Esophagus squamous epithelium (tissue), 5 donors: ENCODE data around the gene TANGO6. TPM values are rescaled to one million over a fixed set of nuclear protein-coding genes. Genes with fewer than 3 reads are reported as not detected.

Source experiments
- DNase-seq: peaks from one replicate; lab custom pipeline; 2025; lab: John Stamatoyannopoulos, UW
- H3K27ac ChIP-seq, 4 donors: fragments of 200-600 bp; sonication (generic); one replicate each; pipeline ENCODE4 v1.5.1; 2016 to 2019; ENCODE audit warnings: mild to moderate bottlenecking in 1 of 4
- H3K27me3 ChIP-seq, 4 donors: fragments of 200-600 bp; sonication (generic); 1 replicate in 3 of 4; 2 replicates in 1 of 4; pipeline versions ENCODE4 v1.5.1 to v1.6.0; 2017 to 2021; ENCODE audit warnings: antibody characterized with exemption in 1 of 4
- H3K36me3 ChIP-seq, 3 donors: fragments of 200-600 bp; sonication (generic); one replicate each; pipeline ENCODE4 v1.5.1; 2016 to 2019
- H3K4me1 ChIP-seq, 3 donors: fragments of 200-600 bp; sonication (generic); one replicate each; pipeline ENCODE4 v1.5.1; 2017 to 2019
- H3K4me3 ChIP-seq, 4 donors: fragments of 200-600 bp; sonication (generic); 1 replicate in 3 of 4; 2 replicates in 1 of 4; pipeline ENCODE4 v1.5.1; 2016 to 2019; ENCODE audit warnings: mild to moderate bottlenecking in 2 of 4, moderate library complexity in 1 of 4
- H3K9me3 ChIP-seq, 3 donors: fragments of 200-600 bp; sonication (generic); one replicate each; pipeline ENCODE4 v1.5.1; 2016 to 2019
- CTCF ChIP-seq, 6 experiments: fragments of 450-650 bp in 4 of 6; fragments of 200-600 bp in 2 of 6; sonication (generic) in 2 of 6; IDR thresholded peaks; one replicate each; pipeline ENCODE4 v1.5.1; 2016 to 2019; ENCODE audit warnings: antibody characterized with exemption in 6 of 6, mild to moderate bottlenecking in 4 of 6, moderate library complexity in 4 of 6
- POLR2A ChIP-seq, 4 donors: fragments of 450-650 bp; IDR thresholded peaks; one replicate each; pipeline ENCODE4 v1.6.1; 2017; ENCODE audit warnings: antibody characterized with exemption in 4 of 4, mild to moderate bottlenecking in 4 of 4, moderate library complexity in 3 of 4
- WGBS, 2 donors: methylation state at CpG; one replicate each; pipeline ENCODE4 v1.1.5; 2018; 5-methylcytosine and 5-hydroxymethylcytosine counted together
- intact Hi-C: fragments of 100-400 bp; cut with DNase I; formaldehyde crosslinking; loops from one replicate; pipeline ENCODE4 v1.15.0; 2022
- total RNA-seq, 4 donors: library from RNA; depleted of rRNA; stranded (reverse); fragments of >200 nt; gene quantifications; one replicate each; pipeline ENCODE4 v1.1.0, GENCODE V29; 2016
- donor health status: DM: yes; HTN: yes; CAD: no.

The TANGO6 gene
- total RNA-seq, 4 donors from 2014 or later: 5.5 to 15.8 (median 10.1) TPM

GRCh38 chr16:68935008-68935407 lies 91.7 kb downstream of the TANGO6 start:
- peaks cover 0 to 32% (median 0%) of the 10 kb centered on the region in 3 donors for H3K36me3 ChIP-seq
- TF ChIP-seq CTCF (IDR thresholded peaks at IDR 0.05) (no peak), POLR2A (IDR thresholded peaks at IDR 0.05) (no peak)

GRCh38 chr16:68936736-68937631 lies 93.7 kb downstream of the TANGO6 start:
- Histone ChIP-seq H3K9me3 (no peaks in the 10 kb centered on the region), H3K4me3 (no peak overlapping the region), H3K27me3 (no peaks in the 10 kb centered on the region), H3K36me3 (peaks cover 0 to 18% (median 0%) of the 10 kb centered on the region in 3 donors), H3K4me1 (peaks cover 5 to 50% (median 8%) of the 10 kb centered on the region in 3 donors), H3K27ac (peak overlapping the region; percentile 53 to 80 (median 68))
- intact Hi-C loops: no loop called here
- TF ChIP-seq POLR2A (IDR thresholded peaks at IDR 0.05) (no peak), CTCF (IDR thresholded peaks at IDR 0.05) (no peak)
- no peak for DNase-seq
- 26 to 43% methylated on average over 2 of the region's 2 CpGs for WGBS, 2 donors

More at GRCh38 chr16:68935008-68935407, 91.7 kb downstream of the TANGO6 start:
- Histone ChIP-seq H3K27me3 (no peaks in the 10 kb centered on the region), H3K27ac (peak overlapping the region in 3 of 4 donors; percentile 48 to 80 (median 79)), H3K4me3 (no peak overlapping the region), H3K9me3 (no peaks in the 10 kb centered on the region), H3K4me1 (peaks cover 5 to 53% (median 8%) of the 10 kb centered on the region in 3 donors)
- DNase-seq: no peak
- intact Hi-C loops: no loop called here

- peaks cover 5 to 51% (median 8%) of the 10 kb centered on the region in 3 donors for H3K4me1 ChIP-seq
- H3K9me3 ChIP-seq: peaks cover 0 to 4% (median 0%) of the 10 kb centered on the region in 3 donors
- TF ChIP-seq CTCF (IDR thresholded peaks at IDR 0.05): no peak
- TF ChIP-seq POLR2A (IDR thresholded peaks at IDR 0.05): no peak
- no peak overlapping the region for H3K4me3 ChIP-seq
- intact Hi-C loops: no loop called here
- no peak overlapping the region for H3K27ac ChIP-seq
- no peak for DNase-seq
- H3K27me3 ChIP-seq: no peaks in the 10 kb centered on the region
- 84% methylated on average over 3 of the region's 3 CpGs for WGBS, 2 donors
- H3K36me3 ChIP-seq: peaks cover 0 to 7% (median 0%) of the 10 kb centered on the region in 3 donors
These were observed 96.5 kb downstream of the TANGO6 start for GRCh38 chr16:68939692-68940320.

- intact Hi-C loops: no loop called here
- Histone ChIP-seq H3K4me3 (no peak overlapping the region), H3K36me3 (peaks cover 0 to 12% (median 0%) of the 10 kb centered on the region in 3 donors), H3K9me3 (peaks cover 0 to 4% (median 0%) of the 10 kb centered on the region in 3 donors), H3K4me1 (peaks cover 5 to 41% (median 6%) of the 10 kb centered on the region in 3 donors), H3K27ac (no peak overlapping the region), H3K27me3 (no peaks in the 10 kb centered on the region)
- no peak for DNase-seq
- 88 to 89% methylated on average over 2 of the region's 2 CpGs for WGBS, 2 donors
- no peak for TF ChIP-seq CTCF (IDR thresholded peaks at IDR 0.05)
- no peak for TF ChIP-seq POLR2A (IDR thresholded peaks at IDR 0.05)
These were observed 97.5 kb downstream of the TANGO6 start for GRCh38 chr16:68940816-68941215.
